Smooth muscle cell of the coronary artery (primary cell): ENCODE measurements around the gene PDE12. TPM values are rescaled to one million over a fixed set of nuclear protein-coding genes. Genes with fewer than 3 reads are reported as not detected.

Experiments used
- total RNA-seq: library from RNA; depleted of rRNA; stranded (reverse); fragments of >200 nt; gene quantifications from 2 replicates; pipeline ENCODE4 v1.2.3, GENCODE V29; 2014; ENCODE audit warnings: low replicate concordance

PDE12 gene
- total RNA-seq = 8.5 and 11.3 TPM in 2 replicates

GRCh38 chr3:57555738-57556458 is at the start of gene PDE12:
Gene PDE12, plus strand, starts transcription at chr3:57556274. Its CDS starts 106 bp downstream, at chr3:57556380.

GRCh38 chr3:57544181-57545125 is 11.6 kb upstream of the PDE12 start, which contains the start of gene DNAH12:
Gene DNAH12, minus strand, starts transcription at chr3:57544344. Its CDS starts 1,474 bp downstream, at chr3:57542870.

GRCh38 chr3:57597127-57597923 is 41.3 kb downstream of the PDE12 start, which contains the start of gene ARF4:
Gene ARF4, minus strand, starts transcription at chr3:57597344. Its CDS starts 204 bp downstream, at chr3:57597140.

Other genes with a start within 250 kb of the PDE12 start
- gene DNAH12, start 11.9 kb upstream of the PDE12 start, total RNA-seq = under 0.01 TPM in 2 replicates
- 76.2 and 312 TPM in 2 replicates for gene ARF4, start 41.1 kb downstream of the PDE12 start, total RNA-seq
- gene DENND6A, start 136.8 kb downstream of the PDE12 start, total RNA-seq = 11.3 and 11.7 TPM in 2 replicates
- 18.4 and 28.7 TPM in 2 replicates for gene SLMAP, start 200.0 kb downstream of the PDE12 start, total RNA-seq